Fibroblast of skin of right biceps (primary cell): ENCODE results near the gene ARHGEF40.

ENCODE experiments used
- DNase-seq: peaks from one replicate; pipeline ENCODE4 v3.0.0-alpha.2; 2013

Gene ARHGEF40

DNA sequence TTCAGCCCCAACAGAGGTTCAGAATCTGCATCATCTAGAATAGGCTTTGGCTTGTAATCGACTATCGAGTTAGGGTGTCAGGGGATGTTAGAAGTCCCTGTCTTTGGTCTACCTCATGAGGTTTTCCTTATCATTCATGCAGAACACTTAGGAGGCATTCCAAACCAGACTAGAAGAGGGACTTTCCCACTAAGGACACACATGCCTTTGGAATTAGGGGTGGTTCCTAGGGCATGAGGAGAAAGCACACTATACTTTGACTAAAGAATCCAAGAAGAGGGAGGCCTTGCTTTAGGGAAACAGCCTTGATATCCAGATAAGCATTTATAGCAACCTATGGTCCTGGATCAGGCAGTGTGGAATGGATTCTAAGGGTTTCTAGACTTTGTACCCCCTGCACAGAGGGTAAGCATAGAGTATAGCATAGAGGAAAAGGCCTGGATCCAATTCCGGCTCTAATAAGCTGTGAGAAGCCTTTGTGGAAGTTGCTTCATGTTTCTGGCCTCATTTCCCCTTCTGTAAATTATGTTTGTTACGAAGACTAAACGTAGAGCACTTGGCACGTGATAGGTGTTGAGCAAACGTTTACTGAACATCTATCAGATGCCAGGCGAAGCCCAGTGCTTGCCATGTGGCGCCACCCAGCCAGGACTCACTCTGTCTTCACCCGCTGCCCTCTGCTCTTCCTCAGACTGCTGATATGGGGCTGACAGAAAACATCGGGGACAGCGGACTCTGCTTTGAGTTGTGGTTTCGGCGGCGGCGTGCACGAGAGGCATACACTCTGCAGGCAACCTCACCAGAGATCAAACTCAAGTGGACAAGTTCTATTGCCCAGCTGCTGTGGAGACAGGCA is 15.1 kb downstream of the ARHGEF40 start:
- peak; percentile 54 for DNase-seq

- no peak for DNase-seq
These were observed 16.8 kb downstream of the ARHGEF40 start for GRCh38 chr14:21086908-21087293.

DNA sequence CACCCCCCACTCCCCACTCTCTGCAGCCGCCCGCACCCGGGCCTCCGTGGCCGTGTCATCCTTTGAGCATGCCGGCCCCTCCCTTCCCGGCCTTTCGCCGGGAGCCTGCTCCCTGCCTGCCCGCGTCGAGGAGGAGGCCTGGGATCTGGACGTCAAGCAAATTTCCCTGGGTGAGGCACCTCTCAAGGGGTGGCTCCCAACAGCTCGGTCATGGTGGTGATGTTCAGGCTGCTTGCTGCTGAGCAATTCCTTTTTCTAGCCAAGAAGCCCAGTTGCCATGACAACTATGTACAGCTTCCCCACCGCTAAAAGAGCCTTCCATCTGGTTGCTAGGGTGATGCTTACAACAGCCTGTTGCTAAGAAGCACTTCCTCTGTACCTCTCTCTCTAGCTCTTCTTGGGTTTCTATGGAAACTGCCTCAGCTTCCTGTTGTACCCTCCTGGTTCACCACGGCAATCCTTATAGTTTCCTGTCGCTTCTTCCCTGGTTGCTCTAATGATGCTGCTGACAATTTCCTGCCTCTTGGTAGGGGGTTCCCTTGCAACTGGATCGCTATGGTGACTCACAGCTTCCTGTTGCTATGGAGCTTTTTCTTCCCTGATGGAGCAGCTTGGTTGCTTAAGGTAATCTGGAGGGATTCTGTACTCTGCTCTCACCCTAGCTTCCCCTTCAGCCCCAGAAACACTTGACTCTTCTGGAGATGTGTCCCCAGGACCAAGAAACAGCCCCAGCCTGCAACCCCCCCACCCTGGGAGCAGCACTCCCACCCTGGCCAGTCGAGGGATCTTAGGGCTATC is 17.4 kb downstream of the ARHGEF40 start:
- peak; percentile 96 for DNase-seq

DNA sequence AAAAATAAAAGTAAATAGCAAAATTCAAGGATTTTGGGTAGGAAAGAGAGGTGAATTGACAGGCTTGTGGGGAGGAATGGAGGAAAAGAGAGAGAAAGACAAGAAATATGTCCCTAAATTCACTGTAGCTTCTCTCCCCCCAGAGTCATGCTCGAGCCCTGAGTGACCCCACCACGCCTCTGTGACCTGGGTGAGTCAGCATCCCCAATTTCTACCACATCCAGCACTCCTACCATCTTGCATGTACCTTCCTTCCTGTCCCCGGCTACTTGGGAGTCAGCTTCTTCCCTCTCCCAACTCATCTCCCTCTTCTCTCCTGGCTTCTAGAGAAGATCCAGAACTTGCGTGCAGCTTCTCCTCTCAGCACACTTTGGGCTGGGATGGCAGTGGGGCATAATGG is 18.6 kb downstream of the ARHGEF40 start:
- no peak for DNase-seq

DNA sequence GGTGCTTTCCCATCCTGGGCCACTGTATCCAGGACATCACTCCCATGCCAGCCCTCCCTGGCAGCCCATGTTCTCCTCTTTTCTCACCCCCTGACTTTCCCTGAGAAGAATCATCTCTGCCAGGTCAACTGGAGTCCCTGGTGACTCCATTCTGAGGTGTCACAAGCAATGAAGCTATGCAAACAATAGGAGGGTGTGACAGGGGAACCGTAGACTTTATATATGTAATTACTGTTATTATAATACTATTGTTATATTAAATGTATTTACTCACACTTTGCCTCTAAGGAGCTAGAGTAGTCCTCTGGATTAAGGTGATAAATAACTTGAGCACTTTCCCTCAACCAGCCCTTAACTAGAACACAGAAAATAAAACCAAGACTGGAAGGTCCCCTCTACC is 19.2 kb downstream of the ARHGEF40 start:
- no peak for DNase-seq

DNA sequence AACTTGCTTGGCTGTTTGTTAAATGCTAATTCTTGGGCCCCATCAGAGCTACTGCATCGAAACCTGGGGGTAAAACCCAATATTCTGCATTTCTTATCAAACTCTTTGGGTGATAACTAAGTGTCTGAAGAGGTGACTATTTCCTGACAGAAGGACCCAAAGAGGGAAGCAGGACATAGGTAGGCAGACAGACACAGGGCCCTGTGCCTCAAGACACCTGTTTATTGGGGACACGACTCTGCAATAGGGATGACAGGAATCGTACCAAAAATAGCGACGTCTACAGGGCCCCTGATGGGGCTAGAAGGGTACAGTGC is 19.7 kb downstream of the ARHGEF40 start:
- DNase-seq, result no peak

GRCh38 chr14:21090194-21090939 is 20.3 kb downstream of the ARHGEF40 start:
- no peak for DNase-seq

GRCh38 chr14:21090940-21091663 is 21.0 kb downstream of the ARHGEF40 start:
- no peak for DNase-seq

DNA sequence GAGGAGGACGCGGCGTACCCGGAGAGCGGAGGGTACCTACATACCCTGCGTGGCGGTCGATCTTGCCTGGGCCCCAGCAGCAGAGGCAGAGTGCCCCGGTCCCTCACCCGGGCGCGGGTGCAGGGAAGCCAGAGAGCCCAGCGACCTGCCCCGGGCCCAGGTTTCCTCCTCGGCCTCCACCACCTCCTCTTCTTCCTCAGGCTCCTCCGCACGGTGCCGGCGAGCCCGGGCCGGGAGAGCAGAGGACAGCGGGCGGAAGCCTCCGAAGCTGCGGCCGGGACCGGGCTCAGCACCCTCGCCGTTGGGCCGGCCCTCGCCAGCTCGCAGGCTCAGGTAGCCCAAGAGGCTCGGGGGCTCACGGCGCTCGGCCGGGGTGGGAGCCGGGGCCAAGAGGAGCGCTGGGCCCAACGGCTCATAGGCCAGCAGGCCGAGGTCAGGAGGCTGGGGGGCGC is 21.7 kb downstream of the ARHGEF40 start:
- DNase-seq, result no peak

DNA sequence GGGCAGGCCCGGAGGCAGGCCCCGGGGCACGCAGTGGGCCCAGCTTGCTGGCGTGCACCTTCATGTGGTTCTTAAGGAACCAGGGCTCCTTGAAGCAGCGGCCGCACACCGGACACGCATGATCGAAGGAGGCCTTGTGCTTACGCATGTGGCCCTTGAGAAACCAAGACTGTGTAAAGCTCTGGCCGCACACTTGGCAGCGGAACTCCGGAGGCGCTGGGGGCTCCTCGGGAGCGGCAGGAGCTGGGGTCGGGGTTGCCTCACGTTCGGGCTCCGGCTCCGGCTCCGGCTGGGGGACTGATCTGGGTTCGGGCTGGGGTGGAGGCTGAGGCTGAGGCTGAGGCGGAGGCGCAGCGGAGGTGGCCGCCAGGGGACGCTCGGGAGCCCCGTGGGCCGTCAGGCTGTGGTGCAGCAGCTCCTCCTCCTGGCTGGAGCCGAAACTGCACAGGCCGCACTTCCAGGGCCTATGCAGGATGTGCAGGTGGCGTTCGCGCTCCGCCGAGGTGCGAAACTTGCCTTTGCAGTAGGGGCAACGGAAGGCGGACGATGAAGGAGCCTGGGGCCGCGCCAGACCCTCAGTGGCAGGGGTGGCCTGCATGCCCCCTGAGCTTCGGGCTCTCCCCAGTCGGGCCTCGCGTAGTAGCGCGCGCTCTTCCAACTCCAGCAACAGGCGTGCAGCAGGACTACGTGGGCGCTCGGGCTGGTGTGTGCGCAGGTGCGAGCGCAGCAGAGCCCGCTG is 22.3 kb downstream of the ARHGEF40 start:
- DNase-seq, result peak; percentile 64

- DNase-seq, result no peak
These were observed 22.9 kb downstream of the ARHGEF40 start for GRCh38 chr14:21093018-21093417.

DNA sequence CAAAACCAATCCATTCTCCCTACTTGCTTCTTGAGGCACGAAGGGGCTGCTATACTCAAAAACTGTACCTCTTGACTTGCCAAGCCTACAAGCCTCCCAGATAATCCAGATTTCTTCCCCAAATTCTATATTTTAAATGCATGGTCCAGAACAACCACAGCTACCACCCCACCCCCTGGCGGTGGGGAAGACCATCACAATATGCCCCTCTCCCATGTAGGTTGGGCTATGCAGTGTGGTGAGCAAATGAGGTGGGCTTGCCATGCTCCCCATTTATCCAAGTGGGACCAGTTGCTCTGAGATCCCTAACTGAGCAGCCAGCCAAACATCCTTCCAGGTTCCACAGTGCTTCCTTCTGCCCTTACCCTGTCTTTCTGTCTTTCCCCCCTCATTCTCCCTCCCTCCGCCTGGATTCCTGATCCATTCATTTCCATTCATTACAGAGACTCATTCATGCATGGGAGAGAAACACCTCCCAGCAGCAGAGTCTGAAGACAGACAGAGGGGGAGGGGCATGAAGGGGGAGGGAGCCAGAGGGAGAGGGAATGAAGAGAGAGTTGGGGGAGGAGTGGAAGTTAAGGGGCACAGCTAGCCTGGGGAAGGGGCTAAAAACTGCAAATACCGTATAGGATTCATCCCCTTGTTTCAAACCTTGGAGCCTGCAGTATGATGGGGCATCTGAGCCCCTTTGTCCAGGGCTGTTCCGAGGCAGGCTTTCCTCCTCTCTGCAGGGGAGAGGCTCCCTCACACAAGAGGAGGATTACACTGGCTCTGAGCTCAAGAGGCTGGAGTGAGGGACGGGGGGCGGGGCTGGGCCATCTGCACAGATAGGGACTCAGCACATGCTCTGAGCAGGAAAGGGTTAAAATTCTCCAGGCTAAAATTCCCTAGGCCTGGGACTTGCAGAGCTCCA is 23.9 kb downstream of the ARHGEF40 start:
- DNase-seq, result peak; percentile 24

DNA sequence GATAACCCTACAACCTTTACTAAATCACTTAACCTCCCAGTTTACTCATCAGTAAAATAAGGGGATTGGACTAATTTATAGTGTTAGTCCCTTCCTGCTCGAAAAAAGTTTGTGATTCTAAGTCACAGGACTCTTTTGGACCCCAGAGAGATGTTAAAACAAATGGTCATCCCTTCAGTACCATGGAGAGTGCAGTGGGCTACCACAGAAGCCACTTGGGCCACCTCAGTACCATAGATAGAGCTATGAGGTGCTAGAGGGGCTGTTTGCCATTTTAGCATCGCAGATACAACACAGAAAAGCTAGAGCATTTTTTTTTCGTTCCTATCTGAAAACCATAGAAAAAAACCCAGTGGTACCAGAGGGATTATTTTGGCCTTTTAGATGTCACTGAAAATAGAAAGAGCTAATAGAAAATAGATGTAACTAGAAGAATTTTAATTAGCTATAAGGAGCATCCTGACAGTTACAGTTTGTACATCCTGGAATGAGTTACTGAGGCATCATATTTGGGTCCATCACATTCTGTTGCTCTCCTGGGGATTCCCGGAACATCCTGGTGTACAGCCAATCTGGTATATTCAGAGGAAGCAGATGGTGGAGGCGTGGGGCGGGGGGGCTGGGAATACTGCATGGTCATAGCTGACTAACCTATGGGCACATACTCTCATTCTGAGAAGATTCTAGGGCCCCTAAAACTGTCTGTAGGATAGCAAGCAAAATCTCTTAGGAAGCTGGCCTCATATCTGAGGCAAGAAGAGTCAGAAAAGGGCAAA is 25.5 kb downstream of the ARHGEF40 start:
- DNase-seq, result peak; percentile 62

DNA sequence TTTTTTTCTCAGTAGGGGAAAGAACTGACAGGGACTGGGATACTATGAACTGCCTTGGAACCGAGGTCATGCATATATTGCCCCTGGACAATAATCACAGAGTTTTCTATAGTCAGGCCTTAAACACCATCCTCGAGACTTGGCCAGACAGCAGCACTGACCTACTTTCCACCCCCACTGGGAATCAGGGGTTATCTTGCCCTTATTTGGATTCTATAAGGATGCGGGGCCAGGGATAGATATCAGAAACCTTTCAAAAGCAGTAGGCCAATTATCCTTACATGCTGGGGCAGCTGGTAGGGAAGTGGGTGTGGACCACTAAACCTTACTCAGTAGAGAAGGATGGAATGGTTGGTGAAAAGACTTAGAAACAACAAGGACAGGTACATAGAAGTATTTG is 26.3 kb downstream of the ARHGEF40 start:
- DNase-seq, result no peak

DNA sequence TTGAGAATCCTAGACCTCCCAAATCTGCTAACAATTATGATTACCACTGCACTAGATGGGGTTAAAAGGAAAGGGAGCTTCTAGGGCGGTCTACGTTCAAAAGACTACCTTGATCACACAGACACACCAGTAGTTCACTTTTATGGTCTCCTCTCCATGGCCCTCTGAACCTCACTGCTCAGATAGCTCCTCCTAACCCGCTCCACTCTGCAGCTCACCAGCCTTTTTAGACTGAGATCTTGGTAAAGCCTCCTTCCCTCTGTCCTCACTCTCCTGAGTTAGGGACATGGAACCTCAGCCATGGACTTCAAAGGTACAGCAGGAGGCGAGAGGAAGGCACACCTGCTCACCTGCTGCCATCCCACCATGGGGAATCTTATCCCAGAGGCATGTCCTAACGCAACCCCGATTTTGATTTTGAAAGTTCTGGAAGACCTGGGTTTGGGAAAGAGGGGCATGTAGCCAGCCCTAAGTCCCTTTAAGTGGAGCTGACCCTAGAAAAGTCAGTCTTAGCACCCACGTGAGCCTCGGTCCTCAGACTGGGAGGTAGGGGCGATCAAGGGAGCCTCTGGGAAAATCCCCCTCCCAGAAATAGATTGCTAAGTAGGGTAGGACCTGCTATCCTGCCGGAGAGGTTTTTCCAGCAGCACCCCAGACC is 27.0 kb downstream of the ARHGEF40 start:
- no peak for DNase-seq

DNA sequence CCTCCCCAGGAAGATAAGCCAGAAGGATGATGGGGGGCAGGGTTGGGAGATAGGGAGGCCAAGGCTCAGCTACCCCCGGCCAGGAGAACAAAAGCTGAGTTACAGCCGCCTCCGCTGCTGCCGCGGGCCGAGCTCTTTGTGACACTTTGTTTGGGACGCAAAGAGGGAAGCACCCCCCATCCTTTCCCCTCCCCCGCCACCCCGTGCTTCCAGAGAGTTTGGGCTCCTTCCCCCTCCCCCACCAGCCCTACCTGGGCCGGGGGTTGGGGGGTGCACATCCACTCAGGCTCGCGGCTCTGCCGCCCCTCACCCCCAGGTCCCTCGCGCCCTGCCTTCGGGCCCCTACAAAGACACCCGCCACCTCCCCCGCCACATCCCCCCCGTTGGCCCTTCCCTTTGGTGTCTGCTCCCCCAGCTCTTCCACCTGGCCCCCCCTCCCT is 27.6 kb downstream of the ARHGEF40 start:
- no peak for DNase-seq

GRCh38 chr14:21098076-21098891 is 28.2 kb downstream of the ARHGEF40 start, which contains the start of gene ZNF219:
ZNF219 (minus strand) TSS chr14:21098655; CDS start chr14:21093591, 5,064 bp downstream.
- peak; percentile 47 for DNase-seq

- no peak for DNase-seq
These were observed 28.9 kb downstream of the ARHGEF40 start for GRCh38 chr14:21098892-21099595.
